ENCODE results near the gene FNDC3B. TPM values are rescaled to one million over a fixed set of nuclear protein-coding genes. Genes with fewer than 3 reads are reported as not detected.
A peak's percentile ranks its signal among the peaks of the same experiment; 100 is the strongest.

Gene FNDC3B
- total and polyA plus RNA-seq, 9 of the 15 experiments (the other 6 are each of a cell fraction or from before 2014, with no cell fraction given): 7.0 to 35.8 (median 16.2) TPM

DNA sequence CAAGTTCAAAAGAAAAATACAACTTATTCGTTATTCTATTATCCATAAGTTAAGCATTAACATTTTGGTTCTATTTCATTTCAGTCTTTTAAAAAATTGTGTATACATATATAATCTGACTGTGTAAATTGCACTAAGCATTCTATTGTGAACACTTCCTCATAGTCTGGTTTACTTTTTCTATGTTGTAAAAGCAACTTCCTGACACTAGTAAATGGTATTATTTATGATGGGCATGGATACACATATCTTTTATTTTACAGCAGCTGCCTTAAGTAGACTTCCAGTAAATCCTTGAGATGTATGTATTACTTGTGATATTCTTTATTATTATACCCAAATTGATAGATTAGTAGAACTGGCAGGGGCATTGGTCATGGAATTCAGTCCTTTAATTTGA, 58.2 kb downstream of the FNDC3B start (continued):
- TF ChIP-seq FOS (IDR thresholded peaks at IDR 0.05; ENCODE audit: extremely low read depth, insufficient read length): no peak

- BruUV-seq (replicated peaks): no TSS peak
- in situ Hi-C loops (cut with MboI): no loop called here
- ChIA-PET POLR2A (no interaction called here), CTCF (ENCODE audit: low intra/inter-chr PET ratio) (no interaction called here)
- TF ChIP-seq POLR2A (conservative IDR thresholded peaks at IDR 0.05): 0 out of 2 replicates have a peak, but pooled peaks have one; percentile 24
- no peak for TF ChIP-seq SIX5 (IDR thresholded peaks at IDR 0.05; ENCODE audit: borderline replicate concordance in 1 of 2, insufficient read depth in 1 of 2, low read depth in 1 of 2, low read length in 2 of 2)
- peaks cover 93% of the 10 kb centered on the region for H3K79me2 ChIP-seq (ENCODE audit: control insufficient read depth, insufficient read depth, low read length)
- ATAC-seq (no peak), DNase-seq (ENCODE audit: extremely low read depth in 1 of 4, low spot score in 3 of 4) (no peak), FAIRE-seq (no peak)
- WGBS (ENCODE audit: insufficient coverage, low coverage, missing lambda C conversion rate): 84% methylated on average over 9 of the region's 9 CpGs
- H4K20me1 ChIP-seq (replicated peaks; ENCODE audit: control insufficient read depth, insufficient read depth, low read length): 0 out of 2 replicates have a peak, but pooled peaks cover 4% of the 10 kb centered on the region
- H3K27me3 ChIP-seq (ENCODE audit: control insufficient read depth in 2 of 2, insufficient read depth in 2 of 2, low read length in 2 of 2): no peaks in the 10 kb centered on the region
- H3K27ac ChIP-seq (ENCODE audit: extremely low read depth, low read depth, low read length): no peak overlapping the region
- H3K9me3 ChIP-seq (replicated peaks; ENCODE audit: control insufficient read depth, insufficient read depth, low read depth, low read length): no peaks in the 10 kb centered on the region
- H3K4me2 ChIP-seq (ENCODE audit: insufficient read depth, low read length): no peak overlapping the region
- no peak overlapping the region for H3K9ac ChIP-seq (ENCODE audit: insufficient read depth in 1 of 2, low read depth in 2 of 2, low read length in 2 of 2)
- no peak overlapping the region for H3K4me3 ChIP-seq
- H3K4me1 ChIP-seq (replicated peaks in 1 of 2; ENCODE audit: control insufficient read depth in 2 of 2, insufficient read depth in 2 of 2, low read length in 2 of 2): peaks cover 2 to 42% of the 10 kb centered on the region in 2 experiments; a peak in 3 of 5 replicates
- no peak overlapping the region for H2AFZ ChIP-seq (ENCODE audit: low read depth, low read length)
- H3K9me1 ChIP-seq (ENCODE audit: control insufficient read depth, insufficient read depth, low read length): no peaks in the 10 kb centered on the region
- H3K36me3 ChIP-seq (ENCODE audit: control insufficient read depth, insufficient read depth, low read length): no peaks in the 10 kb centered on the region
- intact Hi-C loops (cut with micrococcal nuclease): no loop called here
Measured at GRCh38 chr3:172098698-172099494, 59.5 kb downstream of the FNDC3B start.

DNA sequence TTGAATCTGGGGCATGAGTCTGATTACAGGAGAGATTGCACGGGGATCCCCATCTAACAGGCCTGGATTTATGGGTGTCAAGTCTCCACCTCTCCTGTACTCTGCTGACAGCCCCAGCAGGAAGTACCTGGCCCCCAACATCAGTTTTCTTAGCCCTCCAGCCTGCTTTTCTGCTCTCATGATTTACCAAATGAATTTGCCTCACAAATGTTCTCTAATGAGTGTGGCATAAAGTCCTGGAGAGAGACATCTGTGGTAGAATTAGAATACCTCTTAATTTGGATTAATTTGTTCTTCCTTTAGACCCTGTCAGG, 60.1 kb downstream of the FNDC3B start:
- Histone ChIP-seq H3K27me3 (ENCODE audit: control insufficient read depth in 2 of 2, insufficient read depth in 2 of 2, low read length in 2 of 2) (no peaks in the 10 kb centered on the region), H3K4me1 (replicated peaks in 1 of 2; ENCODE audit: control insufficient read depth in 2 of 2, insufficient read depth in 2 of 2, low read length in 2 of 2) (peaks cover 2 to 43% of the 10 kb centered on the region in 2 experiments; a peak in 3 of 5 replicates), H3K4me2 (ENCODE audit: insufficient read depth, low read length) (no peak overlapping the region), H3K9me3 (replicated peaks; ENCODE audit: control insufficient read depth, insufficient read depth, low read depth, low read length) (no peaks in the 10 kb centered on the region), H4K20me1 (replicated peaks; ENCODE audit: control insufficient read depth, insufficient read depth, low read length) (0 out of 2 replicates have a peak, but pooled peaks cover 4% of the 10 kb centered on the region), H3K4me3 (no peak overlapping the region), H3K36me3 (ENCODE audit: control insufficient read depth, insufficient read depth, low read length) (no peaks in the 10 kb centered on the region), H3K9me1 (ENCODE audit: control insufficient read depth, insufficient read depth, low read length) (no peaks in the 10 kb centered on the region), H3K9ac (ENCODE audit: insufficient read depth in 1 of 2, low read depth in 2 of 2, low read length in 2 of 2) (no peak overlapping the region), H3K27ac (ENCODE audit: extremely low read depth, low read depth, low read length) (no peak overlapping the region), H3K79me2 (ENCODE audit: control insufficient read depth, insufficient read depth, low read length) (peaks cover 95% of the 10 kb centered on the region), H2AFZ (ENCODE audit: low read depth, low read length) (no peak overlapping the region)
- TF ChIP-seq FOXK1 (CRISPR knock-in tag; IDR thresholded peaks at IDR 0.05; ENCODE audit: borderline replicate concordance): no peak
- ChIA-PET CTCF (ENCODE audit: low intra/inter-chr PET ratio) (no interaction called here), POLR2A (no interaction called here)
- in situ Hi-C loops (cut with MboI): no loop called here
- 22% methylated on average over 1 of the region's 1 CpG for WGBS (ENCODE audit: insufficient coverage, low coverage, missing lambda C conversion rate)
- DNase-seq (ENCODE audit: extremely low read depth in 1 of 4, low spot score in 3 of 4): no peak
- intact Hi-C loops (cut with micrococcal nuclease): no loop called here
- FAIRE-seq: no peak
- BruUV-seq (replicated peaks): no TSS peak
- no peak for ATAC-seq
